ENCODE measurements around the gene VWA1.
"Not testable (repeated sequence)": the region's sequence is repeated elsewhere in the genome, so short reads cannot be mapped to it uniquely, and the experiment has no call there.

VWA1 gene

DNA sequence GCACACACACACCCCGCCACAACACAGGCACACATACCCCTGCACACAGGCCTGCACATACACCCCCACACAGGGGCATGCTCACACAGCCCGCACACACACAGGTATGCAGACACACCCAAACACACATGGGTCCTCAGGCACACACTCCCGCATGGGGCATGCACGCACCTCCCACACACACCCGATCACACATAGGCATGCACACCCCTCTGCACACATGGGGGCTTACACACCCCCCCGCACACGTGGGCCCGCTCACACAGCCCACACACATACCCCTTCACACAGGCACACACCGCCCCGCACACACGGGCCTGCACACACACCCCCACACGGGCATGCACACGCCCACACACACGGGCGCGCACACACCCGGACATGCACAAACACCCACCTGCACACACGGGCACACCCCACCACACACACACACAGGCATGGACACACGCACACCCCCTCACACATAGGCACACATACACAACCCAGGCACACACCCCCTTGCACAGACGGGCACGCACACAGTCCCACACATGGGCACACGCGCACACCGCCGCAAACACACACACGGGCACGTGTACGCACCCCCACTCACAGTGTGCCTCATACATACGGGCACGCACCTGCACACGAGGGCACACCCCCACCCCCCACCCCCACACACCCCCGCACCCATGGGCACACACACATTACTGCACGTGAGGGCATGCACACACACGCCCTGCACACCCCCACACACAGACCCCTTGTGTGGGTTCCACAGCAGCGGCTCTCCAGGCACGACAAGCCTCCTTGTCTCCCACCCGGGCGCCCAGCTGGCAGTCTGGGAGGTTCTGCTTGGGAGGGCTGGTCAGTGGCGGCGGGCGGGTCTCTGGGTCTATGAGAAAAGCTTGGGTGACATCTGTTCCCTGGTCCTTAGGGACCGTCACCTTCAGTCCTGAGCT, 44.3 kb downstream of the VWA1 start:
- peaks cover 23 to 29% of the 10 kb centered on the region in 2 donors for H3K36me3 ChIP-seq (ENCODE audit: control insufficient read depth in 2 of 2, insufficient read depth in 2 of 2, low read length in 2 of 2)

DNA sequence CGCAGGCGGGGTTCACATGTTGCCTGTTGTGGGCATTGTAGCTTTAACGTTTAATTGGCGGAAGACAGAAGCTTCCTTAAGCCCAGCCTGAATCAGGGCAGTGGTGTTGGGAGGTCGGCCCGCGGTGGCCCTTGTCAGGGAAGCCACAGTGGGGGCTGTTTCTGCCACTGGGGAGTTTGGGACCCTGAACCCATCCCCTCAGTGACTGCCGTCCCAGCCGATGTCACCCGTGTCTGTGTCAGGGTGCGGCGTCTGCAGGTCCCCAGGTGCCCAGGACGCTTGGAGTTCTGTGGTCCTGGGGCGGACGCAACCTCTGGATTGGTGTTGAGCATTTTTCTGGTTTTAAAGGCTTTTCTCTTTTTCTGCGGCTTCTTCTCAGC, 45.0 kb downstream of the VWA1 start:
- not testable (repeated sequence) for H3K4me3 ChIP-seq (ENCODE audit: low read length in 2 of 2); H3K27me3 ChIP-seq (ENCODE audit: control insufficient read depth in 1 of 2, insufficient read depth in 2 of 2, low read length in 2 of 2); H3K27ac ChIP-seq (ENCODE audit: low read length); H3K9ac ChIP-seq (ENCODE audit: low read length in 2 of 2); H3K4me1 ChIP-seq (ENCODE audit: control insufficient read depth, insufficient read depth, low read length); H3K9me3 ChIP-seq (ENCODE audit: control insufficient read depth in 2 of 2, low read length in 2 of 2)
- H3K36me3 ChIP-seq (ENCODE audit: control insufficient read depth in 2 of 2, insufficient read depth in 2 of 2, low read length in 2 of 2), result peaks cover 23 to 29% of the 10 kb centered on the region in 2 donors

More for the DNA sequence above, 44.3 kb downstream of the VWA1 start:
- Histone ChIP-seq H3K4me3 (ENCODE audit: low read length in 2 of 2) (no peak overlapping the region), H3K9me3 (ENCODE audit: control insufficient read depth in 2 of 2, low read length in 2 of 2) (no peaks in the 10 kb centered on the region), H3K27me3 (ENCODE audit: control insufficient read depth in 1 of 2, insufficient read depth in 2 of 2, low read length in 2 of 2) (no peaks in the 10 kb centered on the region), H3K9ac (ENCODE audit: low read length in 2 of 2) (no peak overlapping the region), H3K27ac (ENCODE audit: low read length) (no peak overlapping the region), H3K4me1 (ENCODE audit: control insufficient read depth, insufficient read depth, low read length) (no peaks in the 10 kb centered on the region)

DNA sequence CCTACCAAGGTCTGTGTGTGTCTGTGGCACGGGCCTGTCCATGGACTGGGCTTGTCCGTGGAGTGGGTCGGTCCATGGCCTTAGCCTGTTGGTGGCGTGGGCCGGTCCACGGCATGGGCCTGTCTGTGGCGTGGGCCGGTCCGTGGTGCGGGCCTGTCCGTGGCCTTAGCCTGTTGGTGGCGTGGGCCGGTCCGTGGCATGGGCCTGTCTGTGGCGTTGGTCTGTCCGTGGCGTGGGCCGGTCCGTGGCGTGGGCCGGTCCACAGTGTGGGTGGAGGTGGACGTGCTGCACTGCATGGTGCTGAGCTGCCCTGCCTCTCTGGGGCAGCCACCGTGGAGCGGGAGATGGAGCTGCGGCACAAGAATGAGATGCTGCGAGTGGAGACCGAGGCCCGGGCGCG, 46.3 kb downstream of the VWA1 start:
- H3K27ac ChIP-seq (ENCODE audit: low read length); H3K9me3 ChIP-seq (ENCODE audit: control insufficient read depth in 2 of 2, low read length in 2 of 2); H3K27me3 ChIP-seq (ENCODE audit: control insufficient read depth in 1 of 2, insufficient read depth in 2 of 2, low read length in 2 of 2); H3K9ac ChIP-seq (ENCODE audit: low read length in 2 of 2); H3K4me3 ChIP-seq (ENCODE audit: low read length in 2 of 2); H3K4me1 ChIP-seq (ENCODE audit: control insufficient read depth, insufficient read depth, low read length): not testable (repeated sequence)
- H3K36me3 ChIP-seq (ENCODE audit: control insufficient read depth in 2 of 2, insufficient read depth in 2 of 2, low read length in 2 of 2), result peaks cover 23 to 29% of the 10 kb centered on the region in 2 donors

DNA sequence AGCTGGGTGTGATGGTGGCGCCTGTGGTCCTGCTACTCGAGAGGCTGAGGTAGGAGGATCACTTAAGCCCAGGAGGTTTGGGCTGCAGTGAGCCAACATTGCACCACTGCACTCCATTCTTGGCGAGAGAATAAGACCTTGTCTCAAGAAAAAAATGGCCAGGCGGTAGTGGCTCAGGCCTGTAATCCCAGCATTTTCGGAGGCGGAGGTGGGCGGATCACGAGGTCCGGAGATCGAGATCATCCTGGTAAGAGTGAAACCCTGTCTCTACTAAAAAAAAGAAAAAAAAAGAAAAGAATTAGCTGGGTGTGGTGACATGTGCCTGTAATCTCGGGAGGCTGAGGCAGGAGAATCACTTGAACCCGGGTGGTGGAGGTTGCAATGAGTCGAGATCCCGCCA, 47.4 kb downstream of the VWA1 start:
- Histone ChIP-seq H3K4me1 (ENCODE audit: control insufficient read depth, insufficient read depth, low read length) (no peaks in the 10 kb centered on the region), H3K4me3 (ENCODE audit: low read length in 2 of 2) (no peak overlapping the region), H3K27me3 (ENCODE audit: control insufficient read depth in 1 of 2, insufficient read depth in 2 of 2, low read length in 2 of 2) (no peaks in the 10 kb centered on the region), H3K36me3 (ENCODE audit: control insufficient read depth in 2 of 2, insufficient read depth in 2 of 2, low read length in 2 of 2) (peaks cover 20 to 30% of the 10 kb centered on the region in 2 donors), H3K27ac (ENCODE audit: low read length) (no peak overlapping the region), H3K9me3 (ENCODE audit: control insufficient read depth in 2 of 2, low read length in 2 of 2) (no peaks in the 10 kb centered on the region), H3K9ac (ENCODE audit: low read length in 2 of 2) (no peak overlapping the region)

DNA sequence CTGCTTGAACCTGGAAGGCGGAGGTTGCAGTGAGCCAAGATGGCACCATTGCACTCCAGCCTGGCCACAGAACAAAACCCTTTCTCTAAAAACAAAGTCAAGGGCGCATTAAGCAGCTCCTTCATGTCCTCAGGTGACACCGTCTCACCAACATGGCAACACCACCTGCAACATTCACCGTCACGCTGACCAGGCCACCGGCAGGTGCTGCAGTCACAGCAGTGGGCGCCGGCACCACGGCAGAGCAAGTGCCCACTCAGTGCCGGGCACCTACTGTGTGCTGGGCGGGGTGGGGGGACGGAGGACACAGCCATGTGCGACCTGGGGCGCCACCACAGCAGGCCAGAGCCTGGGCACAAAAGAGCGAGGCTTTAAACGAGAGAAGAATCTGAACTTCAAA, 48.2 kb downstream of the VWA1 start:
- Histone ChIP-seq H3K9me3 (ENCODE audit: control insufficient read depth in 2 of 2, low read length in 2 of 2) (no peaks in the 10 kb centered on the region), H3K4me3 (ENCODE audit: low read length in 2 of 2) (no peak overlapping the region), H3K4me1 (ENCODE audit: control insufficient read depth, insufficient read depth, low read length) (no peaks in the 10 kb centered on the region), H3K27me3 (ENCODE audit: control insufficient read depth in 1 of 2, insufficient read depth in 2 of 2, low read length in 2 of 2) (no peaks in the 10 kb centered on the region), H3K27ac (ENCODE audit: low read length) (no peak overlapping the region), H3K9ac (ENCODE audit: low read length in 2 of 2) (no peak overlapping the region), H3K36me3 (ENCODE audit: control insufficient read depth in 2 of 2, insufficient read depth in 2 of 2, low read length in 2 of 2) (peaks cover 16 to 29% of the 10 kb centered on the region in 2 donors)

DNA sequence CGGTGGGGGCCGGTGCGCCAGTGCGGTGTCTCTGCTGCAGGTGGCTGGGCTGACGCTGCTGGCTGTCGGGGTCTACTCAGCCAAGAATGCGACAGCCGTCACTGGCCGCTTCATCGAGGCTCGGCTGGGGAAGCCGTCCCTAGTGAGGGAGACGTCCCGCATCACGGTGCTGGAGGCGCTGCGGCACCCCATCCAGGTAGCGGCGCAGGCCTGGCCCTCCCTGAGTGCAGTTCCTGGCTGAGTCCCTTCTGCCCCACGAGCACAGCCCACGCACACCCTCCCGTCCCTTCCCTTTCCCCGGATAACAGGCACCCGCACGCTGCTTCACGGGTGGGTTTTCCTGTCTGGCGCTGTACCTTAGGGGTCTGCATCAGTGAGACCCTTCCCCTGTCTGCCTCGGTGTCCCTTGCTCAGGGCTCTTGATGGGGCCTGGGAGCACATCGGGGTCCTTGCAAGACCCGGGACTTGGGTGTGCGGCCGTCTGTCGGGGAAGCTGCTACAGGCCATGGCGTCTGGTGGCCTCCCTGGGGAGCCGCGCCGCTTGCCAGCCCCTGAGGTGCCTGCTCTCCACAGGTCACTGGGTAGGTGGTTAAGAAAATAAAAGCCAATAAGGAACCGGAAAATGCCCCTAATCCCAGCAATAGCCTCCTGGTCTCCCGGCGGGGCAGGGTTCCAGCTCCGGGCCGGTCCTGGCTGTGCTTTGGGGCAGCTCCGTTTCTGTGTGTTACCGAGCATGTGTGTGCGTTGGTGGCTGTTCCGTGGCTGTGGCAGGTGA, 49.7 kb downstream of the VWA1 start:
- not testable (repeated sequence) for H3K27me3 ChIP-seq (ENCODE audit: control insufficient read depth in 1 of 2, insufficient read depth in 2 of 2, low read length in 2 of 2); H3K27ac ChIP-seq (ENCODE audit: low read length); H3K9ac ChIP-seq (ENCODE audit: low read length in 2 of 2); H3K9me3 ChIP-seq (ENCODE audit: control insufficient read depth in 2 of 2, low read length in 2 of 2); H3K4me3 ChIP-seq (ENCODE audit: low read length in 2 of 2); H3K4me1 ChIP-seq (ENCODE audit: control insufficient read depth, insufficient read depth, low read length)
- H3K36me3 ChIP-seq (ENCODE audit: control insufficient read depth in 2 of 2, insufficient read depth in 2 of 2, low read length in 2 of 2), result peaks cover 15 to 28% of the 10 kb centered on the region in 2 donors

DNA sequence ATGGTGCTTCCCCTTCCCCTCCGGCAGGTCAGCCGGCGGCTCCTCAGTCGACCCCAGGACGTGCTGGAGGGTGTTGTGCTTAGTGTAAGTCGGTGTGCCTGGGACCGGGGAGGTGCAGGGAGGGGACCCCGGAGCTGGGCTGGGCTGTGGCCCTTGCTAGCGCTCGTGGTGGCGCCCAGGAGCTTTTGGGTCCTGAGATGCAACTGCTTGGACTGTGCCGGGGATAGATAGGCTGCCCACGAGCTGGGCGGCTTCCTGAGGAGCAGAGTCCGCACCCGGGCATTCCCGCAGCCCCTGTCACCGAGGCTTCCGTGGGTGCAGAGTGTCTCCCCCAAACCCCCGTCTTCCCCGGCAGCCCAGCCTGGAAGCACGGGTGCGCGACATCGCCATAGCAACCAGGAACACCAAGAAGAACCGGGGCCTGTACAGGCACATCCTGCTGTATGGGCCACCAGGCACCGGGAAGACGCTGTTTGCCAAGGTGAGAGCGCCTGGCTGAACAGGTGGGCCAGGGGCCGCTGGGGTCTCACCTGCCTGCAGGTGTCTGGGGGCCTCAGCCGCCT, 50.3 kb downstream of the VWA1 start:
- H3K9me3 ChIP-seq (ENCODE audit: control insufficient read depth in 2 of 2, low read length in 2 of 2); H3K27ac ChIP-seq (ENCODE audit: low read length); H3K9ac ChIP-seq (ENCODE audit: low read length in 2 of 2); H3K27me3 ChIP-seq (ENCODE audit: control insufficient read depth in 1 of 2, insufficient read depth in 2 of 2, low read length in 2 of 2); H3K4me1 ChIP-seq (ENCODE audit: control insufficient read depth, insufficient read depth, low read length); H3K4me3 ChIP-seq (ENCODE audit: low read length in 2 of 2): not testable (repeated sequence)
- H3K36me3 ChIP-seq (ENCODE audit: control insufficient read depth in 2 of 2, insufficient read depth in 2 of 2, low read length in 2 of 2), result peaks cover 19 to 32% of the 10 kb centered on the region in 2 donors

DNA sequence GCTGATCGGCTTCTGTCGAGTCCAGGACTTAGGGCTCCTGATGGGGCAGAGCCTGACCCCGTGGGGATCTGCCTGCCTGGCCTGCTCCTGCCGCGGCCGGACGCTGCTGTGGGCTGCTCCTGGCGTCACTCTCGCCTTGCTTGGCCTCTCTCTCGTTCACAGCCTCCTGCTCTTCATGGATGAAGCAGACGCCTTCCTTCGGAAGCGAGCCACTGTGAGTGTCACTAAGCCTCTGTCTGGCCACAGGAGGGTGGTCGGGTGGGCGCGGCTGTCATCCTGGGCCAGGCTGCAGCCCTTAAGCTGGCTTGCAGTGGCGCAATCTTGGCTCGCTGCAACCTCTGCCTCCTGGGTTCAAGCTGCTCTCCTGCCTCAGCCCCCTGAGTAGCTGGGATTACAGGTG, 52.2 kb downstream of the VWA1 start:
- Histone ChIP-seq H3K9me3 (ENCODE audit: control insufficient read depth in 2 of 2, low read length in 2 of 2) (no peaks in the 10 kb centered on the region), H3K27ac (ENCODE audit: low read length) (no peak overlapping the region), H3K4me3 (ENCODE audit: low read length in 2 of 2) (no peak overlapping the region), H3K4me1 (ENCODE audit: control insufficient read depth, insufficient read depth, low read length) (no peaks in the 10 kb centered on the region), H3K27me3 (ENCODE audit: control insufficient read depth in 1 of 2, insufficient read depth in 2 of 2, low read length in 2 of 2) (no peaks in the 10 kb centered on the region), H3K36me3 (ENCODE audit: control insufficient read depth in 2 of 2, insufficient read depth in 2 of 2, low read length in 2 of 2) (peaks cover 29 to 39% of the 10 kb centered on the region in 2 donors), H3K9ac (ENCODE audit: low read length in 2 of 2) (no peak overlapping the region)

DNA sequence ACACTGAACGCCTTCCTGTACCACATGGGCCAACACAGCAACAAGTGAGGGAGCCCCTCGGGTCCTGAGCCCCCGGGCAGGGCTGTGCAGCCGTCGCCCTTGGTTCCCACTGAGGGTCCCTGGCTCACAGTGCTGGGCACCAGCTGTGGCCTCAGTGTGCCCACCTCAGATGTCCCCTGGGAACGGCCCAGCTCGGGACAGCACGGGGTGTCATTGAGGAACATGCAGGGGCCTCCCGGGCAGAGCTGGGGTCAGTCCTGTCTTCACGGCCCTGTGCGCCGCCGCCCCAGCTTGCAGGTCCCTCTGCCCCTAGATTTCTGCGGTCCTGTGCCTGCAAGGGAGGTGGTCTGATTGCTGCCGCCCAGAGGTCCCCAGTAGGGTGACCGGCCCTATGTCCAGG, 53.7 kb downstream of the VWA1 start:
- no peaks in the 10 kb centered on the region for H3K27me3 ChIP-seq (ENCODE audit: control insufficient read depth in 1 of 2, insufficient read depth in 2 of 2, low read length in 2 of 2)
- H3K9me3 ChIP-seq (ENCODE audit: control insufficient read depth in 2 of 2, low read length in 2 of 2), result no peaks in the 10 kb centered on the region
- H3K36me3 ChIP-seq (ENCODE audit: control insufficient read depth in 2 of 2, insufficient read depth in 2 of 2, low read length in 2 of 2), result peaks cover 22 to 36% of the 10 kb centered on the region in 2 donors
- H3K9ac ChIP-seq (ENCODE audit: low read length in 2 of 2), result no peak overlapping the region
- no peaks in the 10 kb centered on the region for H3K4me1 ChIP-seq (ENCODE audit: control insufficient read depth, insufficient read depth, low read length)
- no peak overlapping the region for H3K4me3 ChIP-seq (ENCODE audit: low read length in 2 of 2)
- H3K27ac ChIP-seq (ENCODE audit: low read length), result no peak overlapping the region

DNA sequence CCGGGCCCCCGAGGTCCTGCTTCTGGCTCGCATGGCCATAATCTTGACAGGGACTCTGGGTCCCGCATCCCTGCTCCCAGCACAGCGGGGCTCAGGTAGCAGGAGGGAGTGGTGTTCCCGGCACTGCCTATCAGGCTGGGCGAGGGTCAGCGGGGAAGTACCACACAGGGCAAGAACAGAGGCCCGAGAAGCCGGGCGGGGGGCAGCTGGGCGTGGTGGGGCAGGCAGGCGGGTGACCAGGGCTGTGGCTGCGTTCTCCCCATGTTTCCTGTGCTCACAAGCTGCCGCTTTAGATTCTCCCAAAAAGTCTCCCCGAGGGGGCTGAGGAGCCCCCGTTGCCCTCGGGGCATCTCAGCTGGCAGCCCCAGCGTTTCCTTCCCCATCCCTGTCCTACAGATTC, 54.4 kb downstream of the VWA1 start:
- no peak overlapping the region for H3K27ac ChIP-seq (ENCODE audit: low read length)
- H3K9me3 ChIP-seq (ENCODE audit: control insufficient read depth in 2 of 2, low read length in 2 of 2), result no peaks in the 10 kb centered on the region
- H3K4me1 ChIP-seq (ENCODE audit: control insufficient read depth, insufficient read depth, low read length), result no peaks in the 10 kb centered on the region
- H3K9ac ChIP-seq (ENCODE audit: low read length in 2 of 2), result no peak overlapping the region
- peaks cover 22 to 34% of the 10 kb centered on the region in 2 donors for H3K36me3 ChIP-seq (ENCODE audit: control insufficient read depth in 2 of 2, insufficient read depth in 2 of 2, low read length in 2 of 2)
- H3K4me3 ChIP-seq (ENCODE audit: low read length in 2 of 2), result no peak overlapping the region
- no peaks in the 10 kb centered on the region for H3K27me3 ChIP-seq (ENCODE audit: control insufficient read depth in 1 of 2, insufficient read depth in 2 of 2, low read length in 2 of 2)

Data from stomach smooth muscle (tissue), 2 donors.